Measurements from ENCODE around the gene ABCB11.

- TF ChIP-seq POLR2A (IDR thresholded peaks at IDR 0.05) (no peak), CTCF (IDR thresholded peaks at IDR 0.05) (no peak)
Measured at GRCh38 chr2:168969865-168970264, 61.3 kb downstream of the ABCB11 start.

All from uterus (tissue), 2 donors.